Measurements from ENCODE around the gene KRT79. TPM values are rescaled to one million over a fixed set of nuclear protein-coding genes. Genes with fewer than 3 reads are reported as not detected.

The KRT79 gene
- total and polyA plus RNA-seq, 2 donors: not detected

Small RNA genes lying within 50 kb of the gene (small RNA-seq; reads per million reads assigned to genes)
- not detected for gene AC107016.2

Other genes with a start within 250 kb of the KRT79 start
- not detected for gene KRT72, start 232.8 kb downstream of the KRT79 start, total RNA-seq
- gene KRT72, start 232.8 kb downstream of the KRT79 start, polyA plus RNA-seq: not detected
- gene KRT73, start 215.8 kb downstream of the KRT79 start, total RNA-seq: 0.11 TPM
- gene KRT73, start 215.8 kb downstream of the KRT79 start, polyA plus RNA-seq: not detected
- not detected for gene KRT2, start 182.1 kb downstream of the KRT79 start, total RNA-seq
- not detected for gene KRT2, start 182.1 kb downstream of the KRT79 start, polyA plus RNA-seq
- gene KRT1, start 153.9 kb downstream of the KRT79 start, total RNA-seq: 0.42 TPM
- gene KRT1, start 153.9 kb downstream of the KRT79 start, polyA plus RNA-seq: not detected
- gene KRT77, start 130.8 kb downstream of the KRT79 start, total RNA-seq: not detected
- gene KRT77, start 130.8 kb downstream of the KRT79 start, polyA plus RNA-seq: not detected
- gene KRT76, start 57.0 kb downstream of the KRT79 start, total RNA-seq: not detected
- not detected for gene KRT76, start 57.0 kb downstream of the KRT79 start, polyA plus RNA-seq
- not detected for gene KRT3, start 38.2 kb downstream of the KRT79 start, total RNA-seq
- not detected for gene KRT3, start 38.2 kb downstream of the KRT79 start, polyA plus RNA-seq
- gene KRT4, start 20.2 kb downstream of the KRT79 start, total RNA-seq: 6.3 TPM
- gene KRT4, start 20.2 kb downstream of the KRT79 start, polyA plus RNA-seq: not detected
- not detected for gene KRT78, start 14.7 kb upstream of the KRT79 start, total RNA-seq
- gene KRT78, start 14.7 kb upstream of the KRT79 start, polyA plus RNA-seq: not detected
- gene KRT8, start 70.8 kb upstream of the KRT79 start, total RNA-seq: 96.2 TPM
- gene KRT8, start 70.8 kb upstream of the KRT79 start, polyA plus RNA-seq: 202 TPM
- gene KRT18, start 114.8 kb upstream of the KRT79 start, total RNA-seq: 81.8 TPM
- gene KRT18, start 114.8 kb upstream of the KRT79 start, polyA plus RNA-seq: 70.9 TPM
- gene EIF4B, start 172.1 kb upstream of the KRT79 start, total RNA-seq: 743 TPM
- 246 TPM for gene EIF4B, start 172.1 kb upstream of the KRT79 start, polyA plus RNA-seq
- 57.9 TPM for gene TNS2, start 215.8 kb upstream of the KRT79 start, total RNA-seq
- 178 TPM for gene TNS2, start 215.8 kb upstream of the KRT79 start, polyA plus RNA-seq
- gene SPRYD3, start 245.1 kb upstream of the KRT79 start, total RNA-seq: 9.0 TPM
- 66.3 TPM for gene SPRYD3, start 245.1 kb upstream of the KRT79 start, polyA plus RNA-seq

All from urinary bladder (tissue), 2 donors.